ENCODE measurements around the gene CLDN14. TPM values are rescaled to one million over a fixed set of nuclear protein-coding genes. Genes with fewer than 3 reads are reported as not detected.

Gene CLDN14
- total RNA-seq, 1 experiment from 2014 or later: not detected

- Histone ChIP-seq H2AFZ (ENCODE audit: low read length) (no peak overlapping the region), H3K23me2 (ENCODE audit: insufficient read length, low read depth, low read length, poor library complexity, severe bottlenecking) (no peaks in the 10 kb centered on the region), H2AK5ac (ENCODE audit: insufficient read length, low read length) (no peak overlapping the region), H2BK120ac (ENCODE audit: low read depth, low read length, poor library complexity, severe bottlenecking) (no peak overlapping the region), H4K91ac (ENCODE audit: insufficient read length, low read depth, low read length) (no peak overlapping the region), H3K56ac (ENCODE audit: insufficient read length, low read depth, low read length) (no peak overlapping the region), H3K79me1 (ENCODE audit: insufficient read depth, low read depth, low read length, poor library complexity, severe bottlenecking) (no peaks in the 10 kb centered on the region), H3K14ac (ENCODE audit: insufficient read depth, low read length) (no peak overlapping the region), H2BK15ac (ENCODE audit: low read depth, low read length) (no peak overlapping the region), H3K23ac (ENCODE audit: insufficient read length, low read depth, low read length) (no peak overlapping the region), H4K20me1 (ENCODE audit: control insufficient read depth, insufficient read depth, insufficient read length) (no peaks in the 10 kb centered on the region), H3K18ac (ENCODE audit: insufficient read length, low read depth, low read length) (no peak overlapping the region), H3K9me3 (ENCODE audit: control insufficient read depth, low read depth, low read length) (no peaks in the 10 kb centered on the region), H3K27me3 (ENCODE audit: insufficient read depth, low read length) (no peaks in the 10 kb centered on the region), H2BK5ac (ENCODE audit: insufficient read length, low read length) (no peak overlapping the region), H2BK12ac (ENCODE audit: insufficient read length, low read depth, low read length) (no peak overlapping the region), H3K27ac (ENCODE audit: insufficient read length, low read depth, low read length) (no peak overlapping the region), H3K79me2 (ENCODE audit: insufficient read depth, low read length) (no peaks in the 10 kb centered on the region), H3K4ac (ENCODE audit: low read depth, low read length) (no peak overlapping the region), H3K4me2 (ENCODE audit: insufficient read depth, insufficient read length, low read length) (no peak overlapping the region), H2BK20ac (ENCODE audit: low read depth, low read length, poor library complexity, severe bottlenecking) (no peak overlapping the region), H3K9ac (ENCODE audit: extremely low read depth, insufficient read length, low read length) (no peak overlapping the region), H4K8ac (replicated peaks; ENCODE audit: insufficient read length, low read depth, low read length) (no peak overlapping the region), H3T11ph (ENCODE audit: low read length) (no peak overlapping the region), H3K4me1 (ENCODE audit: insufficient read depth, low read length) (no peaks in the 10 kb centered on the region), H4K5ac (ENCODE audit: insufficient read length, low read depth, low read length) (no peak overlapping the region)
- no peak for DNase-seq
- TF ChIP-seq CTCF (conservative IDR thresholded peaks at IDR 0.05): no peak
- peaks cover 2 to 3% of the 10 kb centered on the region in 2 experiments; a peak in 2 of 5 replicates for H3K9me3 Mint-ChIP-seq
- H3K36me3 Mint-ChIP-seq (ENCODE audit: insufficient read depth in 1 of 3, low read depth in 3 of 3): no peaks in the 10 kb centered on the region
- H3K27me3 Mint-ChIP-seq (ENCODE audit: low read depth): no peaks in the 10 kb centered on the region
- no peak overlapping the region for H3K4me3 Mint-ChIP-seq
- WGBS (ENCODE audit: extremely low coverage, insufficient read length, low lambda C conversion rate): no CpG with 5 or more reads among the region's 2 CpGs
- no peak overlapping the region for H3K27ac Mint-ChIP-seq
- H3K4me1 Mint-ChIP-seq: peaks cover 3 to 5% of the 10 kb centered on the region in 2 experiments; a peak in 2 of 4 replicates
Measured at GRCh38 chr21:36502365-36502764, 22.4 kb upstream of the CLDN14 start.

Data from H9 (cell line).